Measurements from ENCODE around the gene CNKSR2.

Gene CNKSR2

DNA sequence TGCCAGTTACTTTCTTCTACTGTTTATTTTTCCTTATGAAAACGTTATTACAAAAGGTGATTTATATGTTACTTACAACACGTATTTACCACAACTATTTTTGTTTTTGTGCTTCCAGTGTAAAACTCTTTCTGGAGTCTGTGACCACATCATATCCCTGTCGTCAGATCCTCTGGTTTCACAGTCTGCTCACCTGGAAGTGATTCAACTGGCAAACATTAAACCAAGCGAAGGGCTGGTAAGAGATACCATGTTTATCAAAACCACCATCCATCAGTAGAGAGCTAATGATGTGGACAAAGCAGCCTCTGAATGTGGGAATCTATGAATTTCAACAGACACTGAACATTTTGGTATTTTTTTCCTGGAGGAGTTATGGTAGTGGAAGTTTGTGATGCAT, 116.1 kb downstream of the CNKSR2 start:
- POLR2A ChIA-PET: no interaction called here
- TF ChIP-seq, protein P1, sequence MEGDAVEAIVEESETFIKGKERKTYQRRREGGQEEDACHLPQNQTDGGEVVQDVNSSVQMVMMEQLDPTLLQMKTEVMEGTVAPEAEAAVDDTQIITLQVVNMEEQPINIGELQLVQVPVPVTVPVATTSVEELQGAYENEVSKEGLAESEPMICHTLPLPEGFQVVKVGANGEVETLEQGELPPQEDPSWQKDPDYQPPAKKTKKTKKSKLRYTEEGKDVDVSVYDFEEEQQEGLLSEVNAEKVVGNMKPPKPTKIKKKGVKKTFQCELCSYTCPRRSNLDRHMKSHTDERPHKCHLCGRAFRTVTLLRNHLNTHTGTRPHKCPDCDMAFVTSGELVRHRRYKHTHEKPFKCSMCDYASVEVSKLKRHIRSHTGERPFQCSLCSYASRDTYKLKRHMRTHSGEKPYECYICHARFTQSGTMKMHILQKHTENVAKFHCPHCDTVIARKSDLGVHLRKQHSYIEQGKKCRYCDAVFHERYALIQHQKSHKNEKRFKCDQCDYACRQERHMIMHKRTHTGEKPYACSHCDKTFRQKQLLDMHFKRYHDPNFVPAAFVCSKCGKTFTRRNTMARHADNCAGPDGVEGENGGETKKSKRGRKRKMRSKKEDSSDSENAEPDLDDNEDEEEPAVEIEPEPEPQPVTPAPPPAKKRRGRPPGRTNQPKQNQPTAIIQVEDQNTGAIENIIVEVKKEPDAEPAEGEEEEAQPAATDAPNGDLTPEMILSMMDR (IDR thresholded peaks at IDR 0.05; ENCODE audit: insufficient read depth, low read length, missing control alignments): no peak
- H3K4me3 ChIP-seq (ENCODE audit: low read depth, low read length): no peak overlapping the region
- CTCF ChIA-PET: no interaction called here
- no peak for DNase-seq (ENCODE audit: low read depth, low spot score)

DNA sequence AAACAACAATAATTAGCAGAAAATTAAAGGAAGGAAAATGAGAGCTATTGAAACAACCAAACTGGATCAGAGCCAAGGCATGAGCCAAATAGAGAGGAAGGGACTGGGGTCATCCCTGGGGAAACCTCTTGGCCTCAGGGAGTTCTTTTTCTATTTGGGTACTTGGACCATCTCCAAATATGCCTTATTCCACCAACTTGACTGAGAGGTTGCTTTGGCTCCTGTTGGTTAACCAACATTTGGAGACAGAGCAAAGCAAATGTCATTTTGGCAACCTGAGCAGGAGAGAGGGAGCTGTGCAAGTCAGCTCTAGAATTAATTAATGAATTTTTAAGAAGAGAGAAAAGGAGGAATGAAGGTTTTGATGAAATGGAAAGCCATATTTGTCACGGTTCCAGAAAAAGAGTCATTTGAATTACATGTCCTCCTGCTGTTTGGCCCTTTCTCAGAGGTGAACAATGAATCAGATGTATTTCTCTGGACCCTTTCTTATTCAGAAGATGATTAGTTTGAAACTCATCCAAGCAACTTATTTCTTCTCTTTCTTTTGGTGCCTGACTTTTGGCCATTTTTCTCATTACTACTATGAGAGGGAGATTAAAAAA, 119.1 kb downstream of the CNKSR2 start:
- TF ChIP-seq, protein P1 (IDR thresholded peaks at IDR 0.05; ENCODE audit: insufficient read depth, low read length, missing control alignments): no peak
- CTCF ChIA-PET: interaction anchor here (1.5 kb wide), 1 partner anchor 13 kb away, joined by 4 read pairs; no protein-coding TSS in a partner anchor
- POLR2A ChIA-PET: no interaction called here
- H3K4me3 ChIP-seq (ENCODE audit: low read depth, low read length): no peak overlapping the region
- no peak for DNase-seq (ENCODE audit: low read depth, low spot score)

DNA sequence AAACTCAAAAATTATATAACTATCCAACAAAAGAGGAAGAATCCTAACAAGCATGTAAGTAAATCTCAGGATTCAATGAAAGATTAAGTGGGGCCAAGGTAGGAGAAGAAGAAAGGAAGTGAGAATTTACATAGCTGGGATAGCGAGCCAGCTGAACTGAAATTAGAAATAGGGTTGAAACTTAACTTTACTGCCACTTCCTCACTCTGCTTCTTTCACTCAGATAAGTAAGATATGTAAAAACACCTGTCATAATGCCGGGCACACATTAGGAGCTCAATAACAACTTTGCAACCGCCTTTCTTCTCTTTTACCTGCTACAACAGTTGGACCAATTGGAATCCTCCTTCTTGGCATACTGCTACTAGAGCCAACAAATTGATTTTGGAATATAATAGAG, 129.4 kb downstream of the CNKSR2 start:
- no peak for DNase-seq (ENCODE audit: low read depth, low spot score)

DNA sequence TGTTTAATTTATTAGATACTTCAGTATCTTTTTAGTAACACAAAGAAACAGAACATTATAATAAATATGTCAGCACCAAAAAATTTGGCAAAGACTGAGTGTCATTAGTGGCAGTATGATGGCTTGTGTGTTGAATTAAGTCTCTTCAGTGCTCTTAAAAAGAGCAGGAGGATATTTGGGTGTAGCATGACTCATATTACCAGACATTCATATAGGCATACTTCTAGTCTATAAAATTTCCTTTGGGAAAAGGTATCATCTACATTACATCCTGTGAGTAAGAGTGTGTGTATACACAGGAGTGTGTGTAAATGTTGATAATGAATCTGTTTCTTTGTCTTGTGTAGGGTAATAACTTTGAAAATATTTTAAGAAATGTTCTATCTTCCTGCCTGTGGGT, 135.7 kb downstream of the CNKSR2 start:
- ChIA-PET POLR2A (no interaction called here), CTCF (no interaction called here)
- DNase-seq (ENCODE audit: low read depth, low spot score): no peak
- TF ChIP-seq, protein P1 (IDR thresholded peaks at IDR 0.05; ENCODE audit: insufficient read depth, low read length, missing control alignments): no peak
- no peak overlapping the region for H3K4me3 ChIP-seq (ENCODE audit: low read depth, low read length)

More for the DNA sequence above, 129.4 kb downstream of the CNKSR2 start:
- POLR2A ChIA-PET: no interaction called here
- no peak overlapping the region for H3K4me3 ChIP-seq (ENCODE audit: low read depth, low read length)
- CTCF ChIA-PET: no interaction called here
- TF ChIP-seq, protein P1 (IDR thresholded peaks at IDR 0.05; ENCODE audit: insufficient read depth, low read length, missing control alignments): no peak

DNA sequence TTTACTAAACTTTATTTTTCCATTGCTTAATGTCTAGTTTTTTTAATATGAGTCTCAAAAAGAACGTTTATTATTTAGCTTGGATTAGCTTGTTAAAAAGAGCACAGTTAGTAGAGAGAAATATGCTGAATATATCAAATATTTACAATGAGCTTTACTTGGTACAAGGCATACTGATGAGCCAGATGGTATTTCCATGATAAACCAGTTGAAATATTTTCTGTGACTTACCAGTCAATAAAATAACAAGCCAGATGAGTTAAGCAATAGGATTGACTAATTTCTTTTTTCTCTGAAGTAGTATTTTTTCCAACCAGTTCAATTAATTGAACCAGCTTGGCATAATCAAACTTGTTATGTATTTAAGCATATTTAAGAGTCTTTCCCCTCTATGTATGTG, 149.8 kb downstream of the CNKSR2 start:
- POLR2A ChIA-PET: no interaction called here
- CTCF ChIA-PET: no interaction called here
- H3K4me3 ChIP-seq (ENCODE audit: low read depth, low read length): no peak overlapping the region
- TF ChIP-seq, protein P1 (IDR thresholded peaks at IDR 0.05; ENCODE audit: insufficient read depth, low read length, missing control alignments): no peak
- DNase-seq (ENCODE audit: low read depth, low spot score): no peak

DNA sequence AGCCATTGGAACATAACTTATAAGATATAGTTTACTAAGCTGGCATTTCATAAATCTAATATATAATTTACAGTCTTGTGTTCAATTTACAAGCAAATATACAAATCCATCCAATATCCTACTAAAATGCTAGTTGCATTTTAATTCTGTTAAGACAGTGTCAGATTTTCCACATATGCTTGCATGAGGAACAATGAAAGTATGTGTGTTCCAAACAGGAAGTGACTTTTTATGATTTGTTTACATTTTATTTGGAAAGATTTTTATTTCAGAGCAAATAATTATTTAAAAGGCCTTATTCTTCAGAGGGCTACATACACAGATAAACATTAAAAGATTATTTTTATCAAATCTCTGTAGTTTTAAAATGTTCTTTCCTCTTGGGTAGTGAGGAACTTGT, 153.9 kb downstream of the CNKSR2 start:
- CTCF ChIA-PET: no interaction called here
- H3K4me3 ChIP-seq (ENCODE audit: low read depth, low read length): no peak overlapping the region
- TF ChIP-seq, protein P1 (IDR thresholded peaks at IDR 0.05; ENCODE audit: insufficient read depth, low read length, missing control alignments): no peak
- no peak for DNase-seq (ENCODE audit: low read depth, low spot score)
- POLR2A ChIA-PET: no interaction called here

Measured in AG04449 (cell line).